DLD1 (cell line): Measurements from ENCODE around the gene CTTN.
"Not testable (repeated sequence)": the region's sequence is repeated elsewhere in the genome, so short reads cannot be mapped to it uniquely, and the experiment has no call there.

Source experiments
- in situ Hi-C: cut with HindIII; loops from 2 replicates; pipeline ENCODE4 v1.10.0; 2017; ENCODE audit warnings: low sequenced_read_pairs

Gene CTTN

GRCh38 chr11:70378506-70379134, 19.7 kb upstream of the CTTN start:
- in situ Hi-C loops: no loop called here

GRCh38 chr11:70381350-70381749, 17.0 kb upstream of the CTTN start:
- in situ Hi-C loops: no loop called here

GRCh38 chr11:70381872-70382861, 16.2 kb upstream of the CTTN start:
- in situ Hi-C loops: no loop called here

- in situ Hi-C loops: no loop called here
Observed at GRCh38 chr11:70383664-70384565, 14.4 kb upstream of the CTTN start.

- in situ Hi-C loops: no loop called here
Observed at GRCh38 chr11:70384566-70385152, 13.7 kb upstream of the CTTN start.

- in situ Hi-C loops: no loop called here
Observed at GRCh38 chr11:70387564-70387963, 10.8 kb upstream of the CTTN start.

GRCh38 chr11:70389201-70389600, 9.1 kb upstream of the CTTN start:
- in situ Hi-C loops: no loop called here

GRCh38 chr11:70390882-70391281, 7.4 kb upstream of the CTTN start:
- in situ Hi-C loops: not testable (repeated sequence)

GRCh38 chr11:70394211-70394950, 3.9 kb upstream of the CTTN start:
- in situ Hi-C loops: no loop called here

- in situ Hi-C loops: no loop called here
Observed at GRCh38 chr11:70397336-70397982, 870 bp upstream of the CTTN start.

- in situ Hi-C loops: no loop called here
Observed at GRCh38 chr11:70398834-70399680, 728 bp downstream of the CTTN start.

GRCh38 chr11:70399681-70400112, 1.4 kb downstream of the CTTN start:
- in situ Hi-C loops: no loop called here

- in situ Hi-C loops: no loop called here
Observed at GRCh38 chr11:70400643-70401042, 2.3 kb downstream of the CTTN start.

GRCh38 chr11:70402016-70402415, 3.7 kb downstream of the CTTN start:
- in situ Hi-C loops: no loop called here

- in situ Hi-C loops: no loop called here
Observed at GRCh38 chr11:70402685-70403084, 4.4 kb downstream of the CTTN start.

GRCh38 chr11:70404244-70404643, 5.9 kb downstream of the CTTN start:
- in situ Hi-C loops: no loop called here

- in situ Hi-C loops: no loop called here
Observed at GRCh38 chr11:70405679-70406395, 7.5 kb downstream of the CTTN start.

GRCh38 chr11:70407121-70407520, 8.8 kb downstream of the CTTN start:
- in situ Hi-C loops: no loop called here
